Dedifferentiated amniotic fluid mesenchymal stem cell (primary cell): Measurements from ENCODE around the gene ELOVL1.

ENCODE experiments used
- DNase-seq: peaks from one replicate; pipeline ENCODE4 v3.0.0-alpha.2; 2016; ENCODE audit errors: extremely low spot score

The ELOVL1 gene

DNA sequence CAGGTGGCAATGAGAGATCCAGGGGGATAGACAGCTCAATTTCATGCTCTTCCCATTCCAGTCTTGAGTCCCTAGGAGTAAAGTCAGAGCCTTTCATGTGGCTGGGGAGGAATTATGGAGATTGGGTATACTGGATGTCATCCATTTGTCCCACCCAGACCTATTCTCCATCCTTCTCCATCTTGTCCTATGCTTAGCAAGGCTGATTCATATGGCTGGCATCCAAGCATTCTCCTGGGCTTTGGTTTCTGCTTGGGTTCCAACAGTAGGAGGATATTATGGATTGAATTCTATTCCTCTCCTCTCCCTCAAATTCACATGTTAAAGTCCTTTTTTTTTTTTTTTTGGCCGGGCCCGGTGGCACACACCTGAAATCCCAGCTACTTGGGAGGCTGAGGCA lies 12.9 kb downstream of the ELOVL1 start:
- DNase-seq: no peak

DNA sequence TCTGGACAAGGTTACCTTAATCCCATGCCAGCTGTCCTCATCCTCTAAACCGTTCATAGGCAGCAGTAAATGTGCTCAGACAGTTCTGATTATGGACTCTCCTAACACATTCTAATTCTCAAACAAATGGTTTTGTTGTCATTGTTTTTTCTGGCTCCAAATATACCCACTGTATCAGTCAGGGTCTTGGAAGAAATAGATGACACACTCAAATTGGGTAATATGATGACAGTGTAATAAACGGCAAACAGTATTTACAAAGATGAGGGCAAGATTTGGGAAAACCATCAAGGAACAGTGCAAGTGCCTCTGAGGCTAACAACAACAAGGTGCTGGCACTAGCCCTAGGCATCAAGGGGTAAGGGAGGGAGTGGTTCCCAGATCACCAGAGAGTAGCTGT lies 13.3 kb downstream of the ELOVL1 start:
- no peak for DNase-seq

DNA sequence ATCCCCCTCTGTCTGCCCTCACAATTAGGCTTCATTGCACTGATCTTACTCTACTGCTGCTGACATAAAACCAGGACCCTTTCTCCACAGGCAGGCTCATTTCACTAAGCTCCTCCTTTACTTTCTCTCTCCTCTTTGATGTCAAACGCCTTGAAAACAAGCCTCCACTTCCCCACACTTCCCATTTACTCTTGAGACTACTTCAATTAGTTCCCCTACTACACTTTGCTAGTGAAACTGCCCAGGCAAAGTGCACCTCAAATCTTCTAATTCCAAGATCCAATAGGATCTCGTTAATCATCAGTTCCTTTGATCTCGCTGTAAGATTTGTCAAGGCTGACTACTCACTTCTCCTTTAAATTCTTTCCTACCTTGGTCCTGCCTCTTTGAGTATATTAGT lies 14.9 kb downstream of the ELOVL1 start:
- DNase-seq: no peak

DNA sequence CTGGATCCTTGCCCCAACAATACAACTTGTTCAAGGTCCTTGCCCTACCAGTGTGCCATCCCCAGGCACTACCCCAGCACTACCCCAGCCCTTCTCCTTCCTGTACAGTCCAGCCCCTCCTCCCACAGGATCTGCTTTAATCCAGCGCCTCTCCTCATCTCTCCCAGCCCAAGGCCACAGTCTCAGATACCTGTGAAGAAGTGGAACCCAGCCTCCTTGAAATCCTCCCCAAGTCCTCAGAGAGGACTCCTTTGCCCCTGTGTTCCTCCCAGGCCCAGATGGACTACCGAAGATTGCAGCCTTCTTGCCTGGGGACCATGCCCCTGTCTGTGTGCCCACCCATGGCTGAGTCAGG lies 15.5 kb downstream of the ELOVL1 start:
- no peak for DNase-seq

DNA sequence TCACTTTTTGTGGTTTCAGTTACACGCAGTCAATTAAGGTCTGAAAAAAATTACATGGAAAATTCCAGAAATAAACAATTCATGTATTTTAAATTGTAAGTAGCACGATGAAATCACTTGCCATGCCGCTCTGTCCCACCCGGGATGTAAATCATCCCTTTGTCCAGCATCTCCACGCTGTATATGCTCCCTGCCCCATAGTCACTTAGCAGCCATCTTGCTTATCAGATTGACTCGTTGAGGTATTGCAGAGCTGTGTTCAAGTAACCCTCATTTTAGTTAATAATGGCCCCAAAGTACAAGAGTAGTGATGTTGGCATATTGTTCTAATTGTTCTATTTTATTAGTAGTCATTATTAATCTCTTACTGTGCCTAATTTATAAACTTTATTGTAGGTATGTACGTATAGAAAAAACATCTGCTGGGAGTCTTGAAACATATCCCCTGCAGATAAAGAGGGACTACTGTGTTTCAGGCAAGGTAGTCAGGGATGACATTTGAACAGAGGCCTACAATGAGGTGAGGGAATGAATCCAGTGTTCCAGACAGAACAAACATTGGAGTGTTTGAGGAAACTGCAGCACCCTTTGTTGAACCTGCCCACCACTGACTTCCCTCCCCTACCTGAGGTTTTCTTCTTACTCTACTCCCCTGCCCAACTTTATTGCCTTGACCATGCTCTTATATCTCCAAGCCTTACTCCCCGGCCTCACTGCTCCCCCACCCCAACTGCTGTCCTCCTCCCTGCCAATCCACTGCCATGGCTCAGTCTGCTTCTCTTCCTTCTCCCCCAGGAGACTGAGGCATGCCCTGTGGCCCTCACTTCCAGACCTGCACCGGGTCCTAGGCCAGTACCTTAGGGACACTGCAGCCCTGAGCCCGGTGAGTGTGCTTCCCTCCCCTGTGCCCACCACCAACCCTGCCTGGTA lies 16.1 kb downstream of the ELOVL1 start:
- DNase-seq: no peak

DNA sequence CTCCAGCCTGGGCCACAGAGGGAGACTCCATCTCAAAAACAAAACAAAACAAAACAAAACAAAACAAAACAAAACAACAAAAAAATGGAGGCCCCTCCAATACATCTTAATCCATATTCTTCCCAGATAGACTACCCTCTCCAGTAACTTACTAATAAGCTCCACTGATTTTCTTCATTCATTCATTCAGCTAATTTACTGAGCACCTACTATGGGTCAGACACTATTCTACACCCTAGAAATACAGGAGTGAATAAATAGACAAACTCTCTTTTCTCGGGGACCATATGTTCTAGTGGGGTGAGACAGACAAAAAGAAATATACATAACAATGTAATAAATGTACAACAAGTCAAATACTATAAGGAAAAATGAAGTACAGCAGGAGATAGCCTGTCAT lies 16.8 kb downstream of the ELOVL1 start:
- DNase-seq: no peak

DNA sequence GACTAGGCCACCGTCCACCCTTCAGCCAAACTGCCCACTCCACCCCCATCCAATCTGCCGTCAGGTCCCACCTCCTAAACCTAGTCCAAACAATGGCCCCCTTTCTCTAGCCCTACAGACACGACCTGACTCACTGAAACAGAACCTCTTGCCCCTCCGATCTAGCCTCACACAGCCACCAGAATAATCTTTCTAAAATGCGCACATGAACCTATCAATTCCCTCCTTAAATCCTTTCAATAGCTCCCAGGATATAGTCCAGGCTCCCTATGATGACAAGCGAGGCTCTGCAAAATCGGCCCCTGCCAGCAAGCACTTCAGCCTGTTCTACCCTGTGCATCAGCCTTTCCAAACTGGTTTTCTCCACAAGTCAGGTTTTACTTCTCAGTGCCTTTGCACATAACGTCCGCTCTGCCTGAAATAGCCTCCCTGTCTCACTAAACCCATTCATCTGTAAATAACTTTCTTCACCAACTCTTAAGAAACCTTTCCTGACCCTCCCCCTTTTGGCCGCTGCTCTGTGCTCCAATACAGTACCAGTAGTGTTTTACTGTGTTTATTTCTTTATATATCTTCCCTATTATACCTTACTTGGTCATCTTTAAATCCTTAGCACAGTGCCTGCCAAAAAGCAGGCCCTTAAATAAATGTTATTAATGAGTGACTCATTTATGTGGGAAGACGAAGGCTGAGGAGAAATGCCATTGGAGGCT lies 18.1 kb downstream of the ELOVL1 start:
- DNase-seq: no peak

DNA sequence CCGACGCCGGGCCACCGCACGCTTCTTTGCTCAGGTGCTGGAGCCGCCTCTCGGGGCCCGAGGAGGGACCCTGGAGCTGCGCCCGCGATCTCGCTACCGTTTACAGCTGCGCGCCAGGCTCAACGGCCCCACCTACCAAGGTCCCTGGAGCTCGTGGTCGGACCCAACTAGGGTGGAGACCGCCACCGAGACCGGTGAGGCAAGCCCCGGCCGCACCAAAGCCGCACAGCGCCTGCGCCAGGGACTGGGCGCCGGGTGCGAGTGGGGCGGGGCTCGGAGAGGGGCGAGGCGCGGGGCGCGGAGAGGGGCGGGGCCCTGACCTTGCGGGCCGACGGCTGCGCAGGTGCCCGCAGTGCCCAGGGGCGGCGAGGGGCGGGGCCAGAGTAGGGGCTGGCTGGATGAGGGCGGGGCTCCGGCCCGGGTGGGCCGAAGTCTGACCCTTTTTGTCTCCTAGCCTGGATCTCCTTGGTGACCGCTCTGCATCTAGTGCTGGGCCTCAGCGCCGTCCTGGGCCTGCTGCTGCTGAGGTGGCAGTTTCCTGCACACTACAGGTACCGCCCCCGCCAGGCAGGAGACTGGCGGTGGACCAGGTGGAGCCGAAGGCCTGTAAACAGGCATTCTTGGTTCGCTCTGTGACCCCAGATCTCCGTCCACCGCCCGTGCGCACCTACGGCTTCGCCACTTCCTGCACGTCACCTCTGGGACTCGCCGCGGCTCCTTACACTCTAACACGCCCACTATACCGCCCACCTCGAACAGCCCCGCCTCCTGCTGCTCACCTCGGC lies 18.8 kb downstream of the ELOVL1 start:
- DNase-seq: no peak

DNA sequence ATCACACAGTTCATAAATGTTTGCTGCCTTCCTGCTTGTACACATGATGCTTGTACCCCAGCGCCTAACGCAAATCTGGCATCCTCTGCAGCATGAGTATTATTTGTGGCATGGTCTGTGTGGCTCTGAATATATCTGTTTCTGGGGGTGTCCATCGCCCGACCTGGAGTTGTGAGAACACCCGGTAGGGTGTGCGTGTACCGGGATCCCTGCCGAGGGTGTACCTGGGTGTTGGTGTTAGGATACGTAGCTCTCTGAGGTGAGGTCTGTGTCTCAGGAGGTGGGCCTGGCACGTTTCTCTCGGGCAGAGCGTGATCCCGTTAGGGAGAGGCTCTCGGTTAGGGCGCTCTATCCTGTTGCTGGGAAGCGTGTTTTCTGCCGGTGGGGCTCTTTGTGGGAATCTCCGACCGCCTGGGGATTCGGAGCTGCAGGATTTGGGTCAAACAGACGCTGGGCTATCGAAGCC lies 19.4 kb downstream of the ELOVL1 start:
- DNase-seq: no peak

DNA sequence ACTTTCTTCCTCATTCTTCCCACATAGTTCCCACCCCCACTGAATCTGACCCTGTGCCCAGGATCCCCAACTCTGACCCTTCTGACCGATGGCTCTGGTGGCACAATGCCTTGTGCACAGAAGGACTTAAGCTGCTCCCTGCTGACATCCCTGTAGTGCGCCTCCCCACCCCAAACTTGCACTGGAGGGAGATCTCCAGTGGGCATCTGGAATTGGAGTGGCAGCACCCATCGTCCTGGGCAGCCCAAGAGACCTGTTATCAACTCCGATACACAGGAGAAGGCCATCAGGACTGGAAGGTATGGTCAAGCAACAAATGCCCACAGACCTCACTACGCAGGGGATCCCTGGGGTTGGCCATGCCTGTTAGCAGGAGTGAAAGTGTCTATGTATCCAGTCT lies 21.2 kb downstream of the ELOVL1 start:
- DNase-seq: no peak

DNA sequence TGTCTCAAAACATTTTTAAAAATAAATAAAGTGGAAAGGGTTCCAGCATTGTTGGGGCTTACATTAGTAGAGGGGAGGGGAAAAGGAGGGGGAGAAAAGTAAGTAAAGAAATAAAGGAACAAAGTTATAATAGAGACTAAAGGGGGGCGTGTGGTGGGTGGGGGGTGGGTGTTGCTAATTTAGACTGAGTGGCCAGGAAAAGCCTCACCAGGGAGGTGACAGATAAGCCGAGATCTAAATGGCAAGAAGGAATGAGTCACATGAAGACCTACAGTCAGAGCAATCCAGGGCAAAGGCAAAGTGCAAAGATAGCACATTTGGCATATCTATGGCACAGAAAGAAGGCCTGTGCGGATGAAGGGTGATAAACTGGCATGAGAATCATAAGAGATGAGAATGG lies 22.7 kb downstream of the ELOVL1 start:
- DNase-seq: no peak

DNA sequence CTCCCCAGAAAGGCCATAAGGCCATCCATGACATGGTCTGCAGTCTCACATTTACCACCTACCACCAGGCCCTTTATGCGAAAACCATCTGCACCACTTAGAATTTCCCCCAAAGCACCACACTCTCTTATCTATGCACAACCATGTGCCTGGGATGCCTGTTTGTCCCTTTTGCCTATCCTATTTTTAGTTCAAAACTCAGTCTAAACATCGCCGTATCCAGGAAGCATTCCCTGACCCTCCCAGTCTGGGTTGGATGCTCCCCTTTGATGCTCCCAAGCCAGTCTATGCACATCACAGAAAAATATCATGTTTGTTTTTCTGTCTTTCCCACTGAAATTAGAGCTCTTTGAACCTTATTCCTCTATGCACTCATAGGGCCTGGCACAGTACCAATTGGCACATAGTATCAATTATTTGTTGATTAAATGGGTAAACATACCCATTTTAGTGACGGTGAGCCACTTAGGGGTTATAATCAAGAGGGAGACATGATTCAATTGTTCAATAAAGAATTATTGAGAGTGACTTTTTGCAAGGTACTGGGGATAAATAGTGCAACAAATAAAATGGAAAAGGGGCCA lies 23.5 kb downstream of the ELOVL1 start:
- no peak for DNase-seq

DNA sequence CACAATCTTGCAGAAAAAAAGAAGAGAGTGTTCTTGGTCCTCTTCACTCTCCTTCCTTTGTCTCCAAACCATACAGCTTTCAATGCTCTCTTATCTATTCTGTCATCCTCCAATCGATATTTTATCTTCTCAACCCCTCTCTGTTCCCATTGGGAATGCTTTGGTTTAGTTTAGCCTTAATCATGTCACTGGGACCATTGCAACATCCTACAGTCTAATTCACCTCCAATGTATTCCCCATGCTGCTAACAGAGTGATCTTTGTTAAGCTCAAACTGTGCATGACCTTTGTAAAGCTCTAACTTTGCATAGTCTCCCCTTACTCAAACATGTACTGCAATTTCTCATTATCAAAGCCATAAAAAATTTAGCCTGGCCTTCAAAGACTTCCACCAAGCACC lies 27.3 kb downstream of the ELOVL1 start:
- no peak for DNase-seq

DNA sequence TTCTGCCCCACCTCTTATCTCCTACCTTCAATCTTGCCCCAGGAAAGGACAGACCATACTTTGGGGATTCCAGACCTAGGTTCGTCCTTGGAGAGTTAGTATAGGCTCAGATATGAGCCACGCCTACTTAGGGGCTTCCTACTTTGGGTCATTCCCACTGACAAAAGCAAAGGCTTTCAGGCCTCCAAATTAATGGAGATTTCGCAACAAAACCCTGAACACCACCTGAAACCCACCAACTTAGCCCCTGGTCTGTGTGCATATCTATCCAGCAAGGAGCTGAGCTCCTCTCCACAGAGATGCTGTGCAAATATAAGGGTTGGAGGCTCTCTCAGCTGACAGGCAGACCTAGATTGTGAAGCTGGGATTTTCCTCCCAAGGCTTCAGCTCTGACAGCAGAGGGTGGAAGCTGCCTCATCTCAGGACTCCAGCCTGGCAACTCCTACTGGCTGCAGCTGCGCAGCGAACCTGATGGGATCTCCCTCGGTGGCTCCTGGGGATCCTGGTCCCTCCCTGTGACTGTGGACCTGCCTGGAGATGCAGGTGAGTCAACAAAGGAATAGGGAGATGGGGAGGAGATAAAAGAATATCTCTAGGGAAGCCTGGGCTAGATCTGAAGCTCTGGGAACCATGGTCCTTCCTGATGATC lies 28.1 kb downstream of the ELOVL1 start:
- no peak for DNase-seq

DNA sequence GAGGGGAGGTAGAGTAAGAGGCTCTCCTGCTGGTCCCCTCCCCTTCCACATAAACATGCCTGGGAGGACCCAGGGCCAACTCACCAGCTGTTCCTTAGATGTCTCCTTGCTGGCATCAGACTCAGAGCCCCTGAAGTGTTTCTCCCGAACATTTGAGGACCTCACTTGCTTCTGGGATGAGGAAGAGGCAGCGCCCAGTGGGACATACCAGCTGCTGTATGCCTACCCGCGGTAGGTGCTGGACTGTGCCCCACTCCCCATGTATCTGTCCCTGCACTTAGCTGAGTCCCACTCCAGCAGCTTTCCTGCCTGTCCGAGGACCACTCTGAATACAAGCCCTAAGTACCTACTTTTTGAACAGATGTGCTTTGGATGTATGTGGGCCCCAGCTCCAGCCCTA lies 29.8 kb downstream of the ELOVL1 start:
- no peak for DNase-seq

DNA sequence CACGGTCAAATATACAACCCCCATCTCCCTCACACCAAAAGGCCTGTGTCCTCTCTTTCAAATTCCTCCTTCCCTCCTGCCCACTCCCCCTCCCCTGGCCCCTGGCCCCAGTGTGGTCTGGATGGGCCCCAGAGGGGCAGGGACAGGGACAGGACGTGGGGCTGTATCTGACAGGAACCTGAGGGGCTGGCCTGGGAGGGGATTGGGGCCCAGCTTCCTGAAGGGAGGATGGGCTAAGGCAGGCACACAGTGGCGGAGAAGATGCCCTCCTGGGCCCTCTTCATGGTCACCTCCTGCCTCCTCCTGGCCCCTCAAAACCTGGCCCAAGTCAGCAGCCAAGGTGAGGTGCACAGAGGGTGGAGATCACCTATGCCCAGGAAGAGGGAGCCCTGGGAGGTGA lies 30.2 kb downstream of the ELOVL1 start, which contains the start of gene MPL:
TSS of gene MPL (plus strand) at position 231 of the 400 bp plus-strand sequence. CDS start at position 262, 31 bp downstream.
- DNase-seq: no peak

DNA sequence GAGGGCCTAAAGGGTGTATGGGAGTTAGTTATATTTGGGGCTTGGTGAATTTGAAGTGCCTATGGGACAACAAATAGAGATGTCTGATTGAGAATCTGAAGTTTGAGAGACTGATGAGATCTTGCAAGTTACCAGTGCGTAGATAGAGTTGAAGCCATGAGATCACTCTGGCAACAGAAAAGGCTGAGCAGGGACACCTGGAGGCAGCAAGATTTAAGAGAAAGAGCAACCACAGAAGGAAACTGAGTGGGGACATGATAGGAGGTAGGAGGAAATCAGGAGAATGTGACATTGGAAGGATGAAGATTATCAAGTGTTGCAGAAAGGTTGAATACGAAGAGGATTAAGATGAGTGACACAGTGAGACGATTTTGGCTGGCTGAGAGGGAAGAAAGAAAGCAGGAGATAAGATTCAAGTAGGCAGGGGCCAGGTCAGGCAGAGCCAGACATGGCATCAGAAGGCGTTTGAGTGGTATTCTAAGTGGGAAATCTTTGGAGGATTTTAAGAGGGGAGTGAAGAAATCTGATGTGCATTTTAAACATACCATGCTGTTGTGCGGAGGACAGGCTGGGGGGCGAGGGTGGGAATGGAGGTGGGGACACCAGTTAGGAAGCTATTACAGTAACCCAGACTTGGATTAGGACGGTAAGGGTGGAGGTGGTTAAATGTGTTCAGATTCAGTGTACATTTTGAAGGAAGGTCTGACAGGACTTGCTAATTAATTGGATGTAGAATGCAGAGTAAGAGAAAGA lies 33.2 kb downstream of the ELOVL1 start:
- DNase-seq: no peak

DNA sequence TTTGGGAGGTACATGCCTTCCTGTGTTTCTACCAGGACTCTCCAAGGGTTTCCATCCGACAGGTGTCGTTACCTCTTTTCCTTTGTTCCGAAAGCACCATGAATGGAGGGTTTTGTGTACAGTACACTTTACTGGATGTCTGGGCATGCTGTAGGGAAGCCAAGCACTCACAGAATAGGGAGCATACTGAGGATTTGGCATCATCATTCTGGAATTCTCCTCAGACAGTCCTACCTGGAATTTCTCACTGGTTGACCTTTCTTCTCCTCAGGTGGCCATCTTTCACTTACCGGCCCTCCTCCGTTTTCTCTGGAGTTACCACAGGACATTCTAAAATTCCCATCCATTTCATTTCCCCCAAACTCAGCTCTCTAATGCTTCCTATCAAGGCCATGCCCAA lies 36.1 kb downstream of the ELOVL1 start:
- no peak for DNase-seq

DNA sequence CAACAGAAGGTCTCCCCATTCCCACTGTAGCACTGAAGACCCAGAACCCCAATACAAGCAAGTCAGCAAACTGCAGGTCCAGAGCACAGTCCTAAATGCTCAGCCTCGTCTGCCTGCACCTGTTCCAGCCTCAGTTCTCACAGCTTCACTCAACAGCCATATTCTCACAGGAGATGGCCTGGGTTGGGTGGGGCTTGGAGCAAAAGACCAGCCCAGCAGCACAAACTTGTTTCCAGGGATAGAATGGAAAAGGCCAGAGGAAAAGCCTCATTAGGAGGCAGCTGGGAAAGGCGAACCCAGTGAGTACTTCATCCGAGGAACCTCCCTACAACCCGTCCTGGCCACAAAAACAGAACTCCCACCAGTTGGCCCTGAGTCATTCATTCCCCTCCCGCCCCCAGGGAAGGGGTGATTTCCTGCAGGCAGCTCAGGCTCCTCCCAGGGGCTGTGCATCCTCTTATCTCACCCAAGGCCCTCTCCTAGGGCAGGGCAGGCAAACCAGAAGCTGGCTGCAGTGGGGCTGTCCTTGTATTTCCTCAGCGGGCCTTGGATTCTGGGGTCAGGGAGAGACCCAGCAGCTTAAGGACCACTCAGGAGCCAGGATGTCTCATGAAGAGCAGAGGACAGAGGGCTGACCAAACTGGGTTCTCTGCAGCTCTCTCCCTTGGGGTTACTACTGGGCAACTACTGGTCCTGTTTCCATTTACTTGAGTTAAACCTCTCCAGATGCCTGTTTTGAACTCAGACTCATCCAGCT lies 37.6 kb downstream of the ELOVL1 start:
- peak; percentile 23 for DNase-seq
